ENCODE results near the gene PKD1L1.

DNA sequence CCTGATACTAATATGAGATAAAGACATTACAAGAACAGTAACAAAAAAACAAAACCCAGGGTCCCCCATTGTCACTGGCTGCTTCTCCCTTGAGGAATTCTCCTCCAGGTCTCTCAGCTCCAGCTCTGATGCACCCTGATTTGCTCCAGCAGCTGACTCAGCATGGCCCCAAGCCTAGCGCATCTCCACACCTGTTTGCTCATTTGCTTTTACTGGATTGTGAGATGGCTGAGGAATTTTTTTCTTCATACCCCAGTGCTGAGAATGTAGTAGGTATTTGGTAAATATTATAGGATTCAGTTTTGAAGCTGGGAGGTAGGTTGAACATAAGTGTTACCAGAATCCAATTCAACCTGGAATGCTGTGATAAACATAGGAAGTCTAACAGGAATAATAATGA is 171.9 kb downstream of the PKD1L1 start:
- TF ChIP-seq, protein P1, sequence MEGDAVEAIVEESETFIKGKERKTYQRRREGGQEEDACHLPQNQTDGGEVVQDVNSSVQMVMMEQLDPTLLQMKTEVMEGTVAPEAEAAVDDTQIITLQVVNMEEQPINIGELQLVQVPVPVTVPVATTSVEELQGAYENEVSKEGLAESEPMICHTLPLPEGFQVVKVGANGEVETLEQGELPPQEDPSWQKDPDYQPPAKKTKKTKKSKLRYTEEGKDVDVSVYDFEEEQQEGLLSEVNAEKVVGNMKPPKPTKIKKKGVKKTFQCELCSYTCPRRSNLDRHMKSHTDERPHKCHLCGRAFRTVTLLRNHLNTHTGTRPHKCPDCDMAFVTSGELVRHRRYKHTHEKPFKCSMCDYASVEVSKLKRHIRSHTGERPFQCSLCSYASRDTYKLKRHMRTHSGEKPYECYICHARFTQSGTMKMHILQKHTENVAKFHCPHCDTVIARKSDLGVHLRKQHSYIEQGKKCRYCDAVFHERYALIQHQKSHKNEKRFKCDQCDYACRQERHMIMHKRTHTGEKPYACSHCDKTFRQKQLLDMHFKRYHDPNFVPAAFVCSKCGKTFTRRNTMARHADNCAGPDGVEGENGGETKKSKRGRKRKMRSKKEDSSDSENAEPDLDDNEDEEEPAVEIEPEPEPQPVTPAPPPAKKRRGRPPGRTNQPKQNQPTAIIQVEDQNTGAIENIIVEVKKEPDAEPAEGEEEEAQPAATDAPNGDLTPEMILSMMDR (IDR thresholded peaks at IDR 0.05): no peak
- no peak for TF ChIP-seq POLR2A (IDR thresholded peaks at IDR 0.05)
